HG02642 (cell line): ENCODE measurements around the gene HPN.
A peak's percentile ranks its signal among the peaks of the same experiment; 100 is the strongest.

ENCODE experiments used
- ATAC-seq: cut with Tn5 transposase; IDR thresholded peaks from one replicate; pipeline ENCODE4 v1.9.1; 2021; ENCODE audit warnings: mild to moderate bottlenecking; ENCODE audit not compliant: unreplicated experiment, poor library complexity

The HPN gene

GRCh38 chr19:35076657-35077056 is 35.1 kb downstream of the HPN start:
- no peak for ATAC-seq

GRCh38 chr19:35077411-35078223 is 36.1 kb downstream of the HPN start:
- ATAC-seq: no peak

GRCh38 chr19:35079826-35080225 is 38.3 kb downstream of the HPN start:
- ATAC-seq: no peak

GRCh38 chr19:35080613-35081170 is 39.2 kb downstream of the HPN start:
- no peak for ATAC-seq

- no peak for ATAC-seq
Measured at GRCh38 chr19:35081201-35081600, 39.7 kb downstream of the HPN start.

- ATAC-seq: no peak
Measured at GRCh38 chr19:35083691-35084508, 42.4 kb downstream of the HPN start.

- no peak for ATAC-seq
Measured at GRCh38 chr19:35084509-35084762, 42.9 kb downstream of the HPN start.

GRCh38 chr19:35085947-35086346 is 44.4 kb downstream of the HPN start:
- peak; percentile 51 for ATAC-seq

- ATAC-seq: no peak
Measured at GRCh38 chr19:35086455-35086854, 44.9 kb downstream of the HPN start.

GRCh38 chr19:35087393-35087792 is 45.9 kb downstream of the HPN start:
- ATAC-seq: no peak

- ATAC-seq: no peak
Measured at GRCh38 chr19:35088131-35088913, 46.8 kb downstream of the HPN start.

- no peak for ATAC-seq
Measured at GRCh38 chr19:35089554-35089953, 48.0 kb downstream of the HPN start.

- ATAC-seq: no peak
Measured at GRCh38 chr19:35090160-35090505, 48.6 kb downstream of the HPN start.

GRCh38 chr19:35090506-35091214 is 49.1 kb downstream of the HPN start:
- ATAC-seq: no peak

- ATAC-seq: no peak
Measured at GRCh38 chr19:35093430-35093829, 51.9 kb downstream of the HPN start.

GRCh38 chr19:35093941-35094647 is 52.6 kb downstream of the HPN start:
- ATAC-seq: no peak

GRCh38 chr19:35094656-35095055 is 53.1 kb downstream of the HPN start:
- no peak for ATAC-seq

- ATAC-seq: no peak
Measured at GRCh38 chr19:35095667-35096368, 54.3 kb downstream of the HPN start.

GRCh38 chr19:35098413-35099049 is 57.0 kb downstream of the HPN start:
- no peak for ATAC-seq
